GM03348 (cell line): Measurements from ENCODE around the gene NPAS3.

ENCODE experiments used
- DNase-seq: peaks from one replicate; pipeline ENCODE4 v3.0.0; 2012; ENCODE audit warnings: low spot score

NPAS3 gene

DNA sequence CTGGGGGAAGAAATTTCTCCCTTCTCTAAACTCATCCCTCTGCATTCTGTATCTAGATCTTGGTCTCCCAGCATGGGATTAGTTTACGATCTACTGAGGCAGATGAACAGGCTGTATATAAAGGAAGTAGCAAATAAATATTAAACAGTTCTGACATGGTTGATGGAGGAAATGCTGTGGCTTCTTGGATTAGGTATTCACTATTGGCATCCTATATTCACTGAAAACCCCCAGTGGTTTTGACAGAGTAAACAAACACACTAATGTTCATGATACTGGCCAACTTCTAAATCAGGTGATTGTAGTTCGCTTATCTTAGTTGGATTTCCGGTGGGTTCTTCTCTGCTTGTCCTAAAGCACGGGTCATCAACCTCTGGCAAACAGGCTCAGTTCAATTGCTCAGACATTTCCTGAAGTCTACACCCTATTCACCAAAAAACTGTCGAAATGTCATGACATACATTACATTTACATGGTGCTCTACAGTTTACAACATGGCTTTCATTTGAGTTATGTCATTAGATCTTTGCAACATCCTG is 578.3 kb downstream of the NPAS3 start:
- no peak for DNase-seq

DNA sequence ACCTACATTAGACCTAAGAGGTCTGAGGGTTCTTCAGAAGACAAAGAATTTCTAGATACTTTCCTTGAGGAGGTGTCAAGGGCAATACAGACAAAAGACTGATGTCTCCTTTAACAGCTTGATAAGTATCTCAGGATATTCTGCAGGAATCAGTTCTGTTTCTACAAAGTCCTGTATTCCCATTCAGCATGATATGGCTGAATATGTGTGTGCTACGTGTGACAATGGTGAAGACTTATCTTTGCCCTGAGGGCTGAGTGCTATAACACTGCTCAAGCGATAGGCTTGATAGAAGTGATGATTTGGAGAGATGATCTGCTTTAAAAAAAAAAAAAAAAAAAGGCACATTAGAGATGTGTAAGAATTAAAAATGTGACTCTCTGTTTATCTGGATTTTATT is 582.5 kb downstream of the NPAS3 start:
- no peak for DNase-seq

DNA sequence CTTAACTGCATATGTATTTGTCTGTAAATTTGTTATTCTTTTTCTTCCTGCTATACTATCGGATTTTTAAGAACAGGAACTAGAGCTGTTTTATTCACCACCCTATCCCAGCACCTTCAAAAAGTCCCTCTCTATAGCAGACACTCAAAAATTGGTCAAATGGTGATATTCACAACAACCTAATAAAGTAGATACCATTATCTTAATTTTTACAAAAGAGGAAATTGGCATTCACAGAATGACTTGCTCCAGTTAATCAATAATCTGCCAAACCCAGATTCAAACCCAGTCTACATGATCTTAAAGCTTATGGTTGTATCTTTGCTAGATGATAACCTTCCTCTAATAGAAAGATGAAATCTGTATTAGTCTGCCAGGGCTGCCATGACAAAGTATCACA is 585.6 kb downstream of the NPAS3 start:
- DNase-seq, result no peak

DNA sequence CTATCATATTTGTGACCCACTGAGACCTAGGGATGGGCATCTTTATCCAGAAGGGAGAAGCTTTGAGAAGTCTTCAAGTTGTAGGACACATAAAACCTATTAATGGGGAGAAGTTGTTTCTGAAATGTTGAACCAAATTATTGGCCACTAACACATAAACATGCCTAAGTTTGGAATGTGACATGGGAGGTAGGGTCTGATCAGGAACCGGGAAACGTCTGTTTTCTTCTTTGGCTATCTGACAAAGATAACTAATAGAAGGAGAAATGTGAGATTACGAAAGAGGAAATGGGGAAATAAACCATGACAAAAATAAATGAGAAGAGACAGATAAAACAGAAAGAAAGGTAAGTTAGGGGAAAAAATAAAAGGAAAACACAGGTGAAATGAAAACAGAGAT is 586.9 kb downstream of the NPAS3 start:
- DNase-seq, result no peak

DNA sequence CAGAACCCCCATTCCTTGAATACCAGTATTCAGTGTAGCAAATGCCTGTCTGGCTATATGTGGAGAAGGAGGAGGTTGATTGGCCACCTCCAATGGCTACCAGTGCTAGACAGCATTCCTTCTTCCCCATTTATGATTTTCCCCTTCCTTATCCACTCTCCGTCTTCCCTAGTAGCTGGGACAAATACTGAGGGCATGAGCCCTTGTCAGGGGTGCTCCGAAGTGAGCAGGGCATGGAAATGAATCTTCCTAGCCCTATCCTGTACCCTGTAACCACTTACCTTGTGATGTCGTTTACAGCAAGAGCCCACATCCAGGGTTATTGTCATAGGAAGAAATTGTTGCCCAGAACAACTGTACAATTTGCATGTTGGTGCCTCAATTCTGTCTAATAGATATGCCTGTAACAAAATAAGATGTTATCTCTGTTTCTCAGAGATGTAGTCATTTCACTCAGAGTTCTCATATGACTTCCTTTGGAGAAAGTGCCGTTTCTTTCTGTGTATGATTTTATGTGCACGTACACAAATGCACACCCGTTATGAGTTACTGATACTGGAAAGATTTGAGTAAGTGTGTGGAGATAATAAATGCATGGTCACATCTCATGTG is 588.5 kb downstream of the NPAS3 start:
- DNase-seq, result no peak

DNA sequence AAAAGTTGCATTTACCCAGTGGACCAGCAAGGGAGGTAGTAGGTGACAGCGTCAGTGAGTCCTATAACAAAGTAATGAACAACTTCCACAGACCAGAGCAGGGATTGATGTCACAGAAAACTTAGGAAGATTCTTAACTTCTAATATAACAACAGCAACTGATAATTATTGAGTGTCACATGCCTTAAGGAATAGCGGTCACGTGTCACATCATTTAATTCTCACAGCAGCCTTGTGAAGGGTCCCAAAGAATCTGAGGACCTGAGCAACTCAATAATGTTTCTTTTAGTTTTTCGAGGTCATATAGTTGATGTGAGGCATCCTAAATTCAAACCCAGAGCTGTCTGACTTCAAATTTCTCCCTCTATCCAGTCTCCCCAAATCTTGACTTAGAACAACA is 590.0 kb downstream of the NPAS3 start:
- DNase-seq, result no peak

DNA sequence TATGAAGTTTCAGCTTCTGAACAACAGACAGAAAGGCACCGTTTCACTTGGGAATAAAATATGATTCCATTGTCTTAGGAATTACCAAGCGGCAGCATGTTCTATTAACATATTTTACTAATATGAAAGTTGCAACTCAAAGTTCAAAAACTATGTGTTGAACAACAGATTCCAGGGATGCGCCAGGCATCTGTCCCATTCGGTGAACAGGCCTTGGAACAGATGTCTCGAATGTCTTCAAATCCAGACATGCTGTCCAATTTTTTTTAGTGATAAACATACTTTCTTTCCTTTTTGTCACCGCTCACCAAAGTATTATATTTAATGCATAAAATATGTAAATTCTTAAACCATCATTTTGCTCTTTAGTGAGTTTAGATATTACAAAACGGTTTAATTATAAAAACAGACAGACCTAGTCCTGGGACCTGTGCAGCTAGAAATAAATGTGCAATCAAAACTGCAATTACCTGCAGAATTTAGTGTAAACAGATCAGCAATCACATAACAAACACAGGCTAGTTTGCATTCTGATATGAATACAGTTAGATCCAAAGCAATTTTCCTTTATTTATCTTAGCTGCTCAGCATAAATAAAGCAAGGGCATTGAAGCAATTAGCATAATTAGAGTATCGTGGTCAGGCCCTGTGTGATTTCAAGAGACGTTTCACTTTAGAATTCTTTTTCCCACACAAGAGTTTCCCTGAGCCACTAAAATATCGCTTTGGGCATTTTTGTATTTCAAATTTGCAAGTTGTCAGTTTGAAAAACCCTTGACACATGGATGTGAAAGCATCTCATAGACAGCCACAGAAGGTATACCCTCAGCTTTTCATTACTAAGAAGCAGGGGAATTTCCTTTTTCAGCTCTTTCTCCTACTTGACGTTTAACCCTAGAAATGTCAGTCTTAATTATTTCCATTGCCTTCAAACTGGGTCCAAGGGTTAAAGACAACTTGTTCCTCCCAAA is 591.4 kb downstream of the NPAS3 start:
- no peak for DNase-seq

DNA sequence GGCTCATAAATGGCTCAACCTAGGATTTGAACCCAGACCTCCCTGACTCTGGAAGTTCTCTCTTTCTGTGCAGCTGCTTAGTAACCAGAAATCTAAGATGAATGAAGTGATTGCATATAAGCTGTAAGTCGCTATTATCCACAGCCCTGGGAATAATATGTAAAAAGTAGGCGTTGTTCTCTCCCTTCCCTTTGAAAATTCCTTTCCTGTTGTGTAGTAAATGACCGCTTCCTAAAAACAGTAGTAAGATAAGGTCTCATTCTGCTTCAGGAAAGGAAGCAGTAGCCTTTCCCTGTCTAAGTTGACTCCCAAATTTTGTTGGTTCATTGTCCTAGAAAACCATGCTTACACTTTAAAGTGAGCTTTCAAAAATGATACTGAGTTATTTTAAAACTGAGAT is 593.9 kb downstream of the NPAS3 start:
- no peak for DNase-seq

DNA sequence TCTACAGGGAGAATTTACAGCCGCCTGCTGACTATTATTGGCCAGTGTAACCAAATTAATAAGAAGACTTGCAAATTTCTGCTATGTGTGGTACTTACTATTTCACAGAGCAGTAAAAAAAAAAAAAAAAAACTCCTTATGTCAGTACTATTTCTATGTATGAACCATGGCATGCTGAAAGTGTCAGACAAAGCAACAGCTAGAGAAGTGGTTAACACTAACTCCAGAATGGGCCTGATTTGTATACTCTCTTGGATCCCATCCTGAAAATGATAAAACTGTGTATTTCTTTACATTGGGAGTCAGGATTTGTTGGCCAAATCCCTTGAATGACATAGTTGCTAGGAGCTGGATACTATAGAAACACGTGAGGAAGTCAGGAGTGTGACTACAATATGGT is 595.4 kb downstream of the NPAS3 start:
- no peak for DNase-seq

DNA sequence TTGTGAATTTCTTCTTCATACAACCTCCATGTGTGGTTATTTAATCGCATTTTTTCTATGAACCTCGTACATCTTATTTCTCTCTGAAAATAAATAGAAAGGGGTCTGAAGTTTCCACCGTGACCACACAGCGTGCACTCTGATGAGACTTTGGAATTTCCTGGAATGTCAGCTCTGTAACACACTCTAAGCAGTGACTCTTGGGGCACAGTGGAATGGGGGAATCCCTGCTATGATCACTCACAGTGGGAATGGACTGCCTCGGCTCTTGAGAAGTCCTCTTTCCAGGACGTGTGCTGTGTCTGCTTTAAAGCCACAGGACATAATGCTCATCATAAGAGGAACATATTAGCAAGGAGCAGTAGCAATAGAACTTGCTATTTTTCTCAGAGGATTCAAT is 596.0 kb downstream of the NPAS3 start:
- no peak for DNase-seq

DNA sequence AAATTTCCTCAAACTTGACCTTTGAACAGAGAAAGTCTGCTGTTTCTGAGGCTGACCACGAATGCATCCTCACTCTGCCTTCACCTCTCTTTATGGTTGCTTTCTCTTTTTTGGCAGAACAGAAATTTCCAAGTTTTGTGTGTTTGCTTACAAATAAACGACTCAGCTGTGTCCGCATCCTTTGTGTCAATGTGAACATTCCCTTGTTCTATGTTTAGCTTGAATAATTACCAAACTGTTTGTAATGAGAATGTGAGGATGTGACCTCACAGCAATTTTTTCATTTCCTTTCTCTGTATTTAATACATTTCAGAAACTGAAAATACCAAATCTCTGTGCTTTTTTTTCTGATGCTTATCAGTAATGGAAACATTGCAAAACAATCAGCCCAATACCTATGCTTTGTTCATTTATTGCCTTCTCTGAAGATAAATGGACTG is 601.3 kb downstream of the NPAS3 start:
- no peak for DNase-seq

DNA sequence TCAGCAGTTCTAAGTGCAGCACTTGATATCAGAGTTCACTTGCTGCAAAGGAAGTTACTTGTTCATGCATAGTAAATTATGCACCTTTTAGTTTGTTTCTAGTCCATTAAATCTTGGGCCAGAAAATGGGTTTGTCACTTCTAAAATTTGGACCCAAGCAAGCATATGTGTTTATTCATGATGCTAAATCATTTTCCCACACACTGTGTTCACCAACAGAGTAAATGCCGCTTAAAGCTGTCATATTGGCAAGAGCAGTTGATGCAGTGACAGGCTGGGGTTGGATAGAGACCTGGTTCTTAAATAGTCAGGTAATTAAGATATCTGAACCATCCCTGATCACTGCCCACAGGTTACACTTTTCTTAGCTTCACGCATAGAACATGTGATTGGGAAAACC is 602.5 kb downstream of the NPAS3 start:
- DNase-seq, result no peak

DNA sequence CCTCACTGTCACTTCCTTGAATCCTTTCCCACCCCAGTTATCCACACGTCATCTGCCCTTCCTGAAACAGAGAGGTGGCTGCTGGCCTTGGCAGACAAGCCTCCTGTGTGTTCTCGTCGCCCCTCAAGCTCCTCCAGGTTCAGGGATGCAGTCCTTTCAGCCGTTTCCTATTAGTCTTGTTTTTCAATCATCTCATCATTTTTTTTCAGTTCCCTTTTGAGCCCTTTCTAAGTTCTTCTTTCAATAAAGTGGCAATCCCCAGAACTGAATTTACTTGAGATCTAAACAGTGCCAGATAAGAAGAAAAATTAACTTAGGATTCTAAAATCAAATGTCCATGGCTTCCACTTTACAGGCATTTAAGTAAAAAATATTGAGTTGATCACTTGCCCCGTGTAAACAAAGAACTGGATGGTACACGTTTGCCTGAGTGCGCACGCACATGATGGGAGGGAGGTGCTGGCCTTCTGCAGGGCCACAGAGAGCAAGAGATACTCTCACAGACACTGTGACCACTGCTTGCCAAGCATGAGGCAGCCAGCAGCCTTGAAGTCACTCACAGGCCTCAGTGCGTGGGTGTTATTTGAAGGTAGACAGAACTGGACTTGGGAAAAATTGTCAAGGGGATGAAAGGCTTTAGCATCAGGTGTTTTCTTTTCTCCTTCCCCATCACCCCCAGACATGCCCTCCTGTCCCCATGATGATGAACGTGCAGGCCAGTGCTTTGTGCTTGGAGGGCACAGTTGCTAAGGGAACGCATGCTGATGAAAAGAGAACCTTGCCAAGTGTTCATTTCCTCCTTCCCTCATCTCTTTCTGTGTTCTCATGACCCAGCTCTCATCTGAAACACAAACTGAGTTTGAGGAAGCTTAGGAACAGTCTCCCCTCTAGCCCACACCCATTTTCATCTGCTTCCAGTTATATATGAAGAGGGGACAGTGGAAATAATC is 603.9 kb downstream of the NPAS3 start:
- DNase-seq, result no peak

DNA sequence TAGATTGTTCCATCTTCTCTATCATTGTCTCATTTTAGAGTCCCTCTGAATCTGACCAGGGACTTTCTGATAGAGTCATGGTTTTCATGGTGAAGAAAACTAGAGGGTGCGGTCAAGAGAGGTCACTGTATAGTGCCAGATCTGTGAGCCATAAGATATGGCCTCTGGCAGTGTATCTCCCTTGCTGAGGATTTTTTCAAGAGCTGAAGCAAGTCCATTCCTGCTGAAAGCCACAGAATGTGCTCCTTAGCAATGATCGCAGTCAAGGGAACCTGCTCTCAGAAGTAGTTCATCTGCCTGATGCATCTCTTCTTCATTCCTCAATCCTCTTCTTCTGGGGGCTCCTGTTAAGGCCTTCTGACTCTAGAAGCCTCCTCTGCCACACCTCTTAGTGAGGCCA is 607.0 kb downstream of the NPAS3 start:
- DNase-seq, result no peak

DNA sequence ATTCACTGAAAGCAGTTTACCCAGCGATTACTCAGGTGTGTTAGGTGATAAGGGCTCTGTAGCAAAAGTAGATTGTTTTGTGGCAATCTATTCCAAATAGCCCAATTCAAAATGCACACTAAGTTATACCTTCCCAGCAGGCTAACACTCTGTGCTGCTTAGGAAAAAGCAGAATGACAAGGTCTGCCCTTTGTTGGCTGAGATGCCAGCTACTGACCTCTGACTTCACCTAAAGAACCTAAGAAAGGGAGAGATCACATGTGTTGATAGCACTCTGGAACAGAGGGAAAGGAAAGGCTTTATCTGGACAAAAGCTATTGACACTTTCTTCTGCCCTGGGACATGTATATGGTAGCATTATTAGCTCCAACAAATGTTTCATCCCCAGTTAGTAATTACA is 609.9 kb downstream of the NPAS3 start:
- DNase-seq, result no peak

DNA sequence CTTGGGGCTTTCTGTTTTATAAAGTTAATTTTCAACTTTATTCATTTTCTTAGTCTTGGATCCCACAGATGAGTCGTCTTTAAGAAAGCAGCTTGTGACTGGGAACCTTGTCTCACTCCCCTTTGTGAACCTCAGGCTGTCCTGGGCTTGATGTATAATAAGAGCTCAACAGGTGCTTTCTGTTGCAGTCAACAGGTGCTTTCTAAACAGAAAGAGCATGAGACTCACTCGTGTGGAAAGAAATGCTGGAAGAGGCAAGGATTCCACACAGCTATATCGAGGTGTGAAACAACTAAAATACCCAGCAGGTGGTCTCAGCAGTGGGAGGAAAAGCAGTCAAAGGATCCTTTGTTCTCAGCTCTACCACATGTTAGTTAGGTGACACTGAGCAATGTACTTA is 613.3 kb downstream of the NPAS3 start:
- DNase-seq, result no peak

DNA sequence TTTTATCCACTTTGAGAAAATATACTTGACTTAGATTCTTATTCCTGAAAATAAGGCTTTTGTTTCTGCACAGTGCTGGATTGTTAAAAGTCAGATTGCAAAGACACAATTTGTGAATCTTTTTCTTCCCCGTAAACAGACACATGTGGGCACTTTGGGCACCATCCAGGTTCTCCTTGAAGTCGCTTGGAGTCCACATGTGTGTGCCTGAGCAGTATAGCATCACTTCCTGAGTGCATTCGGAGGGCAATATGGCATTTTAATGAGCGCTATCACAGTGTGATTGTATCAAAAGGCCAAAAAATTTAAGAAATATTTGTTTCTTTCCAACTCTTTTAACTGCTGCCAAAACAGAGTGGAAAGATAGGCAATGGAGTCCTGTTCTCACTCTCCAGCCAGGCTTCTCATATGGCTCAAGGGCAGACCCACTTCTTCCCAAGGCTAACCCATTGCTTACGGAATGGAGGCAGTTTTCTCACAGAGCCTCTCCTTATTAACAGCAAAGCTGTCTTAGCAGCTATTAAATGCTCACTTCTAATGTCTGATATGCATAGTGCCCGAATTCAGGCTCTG is 615.1 kb downstream of the NPAS3 start:
- no peak for DNase-seq

DNA sequence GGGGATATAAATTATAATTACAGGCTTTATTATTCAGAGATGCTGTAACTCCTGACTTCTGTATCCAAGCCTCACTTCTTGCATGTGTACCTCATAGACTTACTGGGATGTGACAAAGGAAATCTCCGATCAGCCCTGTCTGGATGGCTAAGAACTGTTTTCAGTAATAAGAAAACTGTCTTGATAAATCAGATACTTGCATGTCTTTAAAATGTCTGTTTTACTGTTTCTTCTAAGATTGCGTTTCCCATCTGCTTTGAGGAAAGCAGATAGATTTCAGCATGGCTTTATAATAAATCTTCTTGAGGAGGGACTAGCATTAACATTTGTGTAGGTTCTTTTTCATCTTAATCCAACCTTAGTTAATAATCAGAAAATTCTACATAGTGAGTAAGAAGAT is 616.3 kb downstream of the NPAS3 start:
- no peak for DNase-seq

DNA sequence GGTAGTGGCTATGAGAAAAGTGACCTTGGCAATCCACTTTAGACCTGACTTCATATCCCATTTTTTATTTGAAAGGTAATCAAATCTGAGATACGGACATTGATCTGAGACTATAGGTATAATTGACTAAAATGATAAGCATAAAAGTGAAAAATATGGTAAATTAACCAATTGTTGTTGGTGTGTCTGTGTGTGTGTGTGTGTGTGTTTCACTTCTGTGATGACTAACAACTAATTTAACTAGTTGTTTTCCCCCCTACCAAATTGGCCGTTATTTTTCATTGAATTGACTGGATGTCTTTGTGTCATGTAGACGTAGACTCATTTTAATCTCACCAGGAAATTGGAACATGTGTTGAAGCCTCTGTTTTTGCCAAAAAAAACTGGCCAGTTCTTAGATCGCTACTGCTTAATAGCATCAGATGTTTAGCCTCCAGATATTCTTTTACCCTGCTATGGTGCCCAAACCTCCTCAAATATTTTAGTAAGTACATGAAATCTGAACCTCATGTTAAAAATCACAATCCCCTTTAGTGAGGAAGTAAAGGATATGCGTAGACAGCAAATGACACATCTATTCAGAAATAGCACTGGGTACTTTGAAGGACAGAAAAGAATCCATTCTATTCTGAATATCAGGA is 617.2 kb downstream of the NPAS3 start:
- no peak for DNase-seq

DNA sequence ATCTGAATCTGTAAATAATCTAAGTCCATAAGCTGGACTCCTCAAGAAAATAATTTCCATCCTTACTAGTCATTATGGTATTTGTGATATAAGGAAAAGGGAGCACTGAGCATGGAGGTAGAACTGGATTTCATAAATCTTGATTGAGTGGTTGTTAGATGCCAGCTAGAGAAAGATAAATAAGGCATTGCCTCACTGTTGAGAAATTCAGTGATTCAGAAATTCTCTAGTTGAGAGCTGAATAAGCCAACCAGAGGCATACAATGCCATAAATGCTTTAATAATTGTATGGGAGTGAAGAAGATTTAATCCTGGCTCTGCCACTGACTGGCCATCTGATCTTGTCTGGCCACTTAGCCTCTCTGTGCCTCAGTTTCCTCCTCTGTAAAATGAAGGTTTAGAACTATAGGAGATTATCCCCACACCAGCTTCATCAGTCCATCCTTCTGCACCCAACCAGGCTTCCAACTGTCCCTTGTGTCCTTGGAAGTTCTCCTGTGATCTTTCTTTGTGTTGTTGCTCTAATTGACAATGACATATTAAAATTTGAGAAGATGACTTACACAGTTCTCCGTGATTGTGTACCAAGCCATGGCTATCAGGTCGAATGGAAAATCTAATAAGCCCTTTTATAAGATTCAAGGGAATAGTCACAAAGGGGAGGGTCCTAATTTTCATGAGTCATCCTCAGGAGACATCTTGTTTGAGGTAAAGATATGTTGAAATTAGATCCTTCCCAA is 617.9 kb downstream of the NPAS3 start:
- DNase-seq, result peak; percentile 6
